DMS114 treated with DMSO at 0.1 percent for 48 hours (cell line): Measurements from ENCODE around the gene SPATA24.
"Not testable (repeated sequence)": the region's sequence is repeated elsewhere in the genome, so short reads cannot be mapped to it uniquely, and the experiment has no call there.

ENCODE experiments used
- DNase-seq: peaks from one replicate; lab custom pipeline; 2025; ENCODE audit not compliant: unreplicated experiment; lab: John Stamatoyannopoulos, UW

The SPATA24 gene

GRCh38 chr5:139417214-139417613 is 13.3 kb upstream of the SPATA24 start:
- no peak for DNase-seq

- DNase-seq: no peak
Measured at GRCh38 chr5:139416651-139417050, 12.8 kb upstream of the SPATA24 start.

GRCh38 chr5:139415869-139416268 is 12.0 kb upstream of the SPATA24 start:
- no peak for DNase-seq

- DNase-seq: no peak
Measured at GRCh38 chr5:139415221-139415861, 11.5 kb upstream of the SPATA24 start.

- no peak for DNase-seq
Measured at GRCh38 chr5:139414581-139415130, 10.8 kb upstream of the SPATA24 start.

GRCh38 chr5:139413963-139414362 is 10.1 kb upstream of the SPATA24 start:
- DNase-seq: no peak

GRCh38 chr5:139413153-139413552 is 9.3 kb upstream of the SPATA24 start:
- DNase-seq: no peak

GRCh38 chr5:139410993-139411828 is 7.3 kb upstream of the SPATA24 start:
- DNase-seq: no peak

GRCh38 chr5:139410121-139410992 is 6.5 kb upstream of the SPATA24 start:
- no peak for DNase-seq

GRCh38 chr5:139409116-139409515 is 5.2 kb upstream of the SPATA24 start:
- DNase-seq: not testable (repeated sequence)

- DNase-seq: no peak
Measured at GRCh38 chr5:139408191-139408590, 4.3 kb upstream of the SPATA24 start.

GRCh38 chr5:139407517-139407916 is 3.6 kb upstream of the SPATA24 start:
- DNase-seq: no peak

GRCh38 chr5:139406963-139407362 is 3.1 kb upstream of the SPATA24 start:
- no peak for DNase-seq

- no peak for DNase-seq
Measured at GRCh38 chr5:139404484-139404840, 573 bp upstream of the SPATA24 start.

- DNase-seq: no peak
Measured at GRCh38 chr5:139403418-139403786, 487 bp downstream of the SPATA24 start.

- no peak for DNase-seq
Measured at GRCh38 chr5:139402561-139403158, 1.2 kb downstream of the SPATA24 start.

- DNase-seq: no peak
Measured at GRCh38 chr5:139401546-139401945, 2.3 kb downstream of the SPATA24 start.

GRCh38 chr5:139399501-139400121 is 4.3 kb downstream of the SPATA24 start:
- DNase-seq: no peak

GRCh38 chr5:139397921-139398320 is 6.0 kb downstream of the SPATA24 start:
- no peak for DNase-seq

GRCh38 chr5:139396691-139397090 is 7.2 kb downstream of the SPATA24 start:
- DNase-seq: no peak
